ENCODE measurements around the gene IGIP. TPM values are rescaled to one million over a fixed set of nuclear protein-coding genes. Genes with fewer than 3 reads are reported as not detected.

IGIP gene
- total and polyA plus RNA-seq, 2 donors from 2014 or later = 13.2 to 15.5 TPM

- Histone ChIP-seq H3K27ac (ENCODE audit: low read depth in 2 of 2, low read length in 2 of 2) (peak overlapping the region in 1 of 2 donors; percentile 20), H3K9me3 (ENCODE audit: control insufficient read depth in 2 of 3, insufficient read depth in 1 of 3, low read length in 3 of 3) (no peaks in the 10 kb centered on the region), H3K9ac (ENCODE audit: low read length in 3 of 3) (no peak overlapping the region), H3K27me3 (ENCODE audit: control insufficient read depth, insufficient read depth, low read length) (no peaks in the 10 kb centered on the region), H3K36me3 (ENCODE audit: control insufficient read depth in 2 of 3, insufficient read depth in 3 of 3, low read length in 3 of 3) (no peaks in the 10 kb centered on the region), H3K4me1 (ENCODE audit: control insufficient read depth in 2 of 3, insufficient read depth in 2 of 3, low read depth in 1 of 3, low read length in 3 of 3) (peaks cover 0 to 8% (median 0%) of the 10 kb centered on the region in 3 donors), H3K4me3 (ENCODE audit: low read length in 3 of 3) (no peak overlapping the region)
- intact Hi-C loops (cut with DNase I) = no loop called here
- DNase-seq = no peak
- TF ChIP-seq CTCF (IDR thresholded peaks at IDR 0.05; ENCODE audit: borderline replicate concordance, extremely low read depth, insufficient read depth) = no peak
- FAIRE-seq = no peak
Observed at GRCh38 chr5:140165101-140165922, 39.6 kb downstream of the IGIP start.

DNA sequence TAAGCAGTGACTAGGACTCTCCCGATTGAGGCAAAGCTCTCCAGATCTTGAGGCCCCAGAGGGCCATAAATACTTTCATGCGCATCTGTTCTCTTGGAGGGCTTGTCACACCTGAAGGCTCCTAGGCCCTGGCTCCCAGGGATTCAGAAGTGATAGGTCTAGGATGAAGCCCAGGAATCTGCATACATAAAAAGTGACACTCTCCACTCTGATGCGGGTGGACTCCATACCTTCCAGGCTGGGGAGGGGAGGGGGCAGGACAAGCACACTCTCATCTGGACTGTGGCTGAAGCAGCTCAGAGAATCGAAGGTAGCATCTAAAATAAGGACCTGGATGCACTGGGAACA lies 40.2 kb downstream of the IGIP start:
- FAIRE-seq (no peak), DNase-seq (no peak)
- intact Hi-C loops (cut with DNase I) = no loop called here
- Histone ChIP-seq H3K4me1 (ENCODE audit: control insufficient read depth in 2 of 3, insufficient read depth in 2 of 3, low read depth in 1 of 3, low read length in 3 of 3) (peaks cover 0 to 8% (median 0%) of the 10 kb centered on the region in 3 donors), H3K4me3 (ENCODE audit: low read length in 3 of 3) (no peak overlapping the region), H3K9ac (ENCODE audit: low read length in 3 of 3) (no peak overlapping the region), H3K27me3 (ENCODE audit: control insufficient read depth, insufficient read depth, low read length) (no peaks in the 10 kb centered on the region), H3K27ac (ENCODE audit: low read depth in 2 of 2, low read length in 2 of 2) (no peak overlapping the region), H3K36me3 (ENCODE audit: control insufficient read depth in 2 of 3, insufficient read depth in 3 of 3, low read length in 3 of 3) (no peaks in the 10 kb centered on the region), H3K9me3 (ENCODE audit: control insufficient read depth in 2 of 3, insufficient read depth in 1 of 3, low read length in 3 of 3) (no peaks in the 10 kb centered on the region)
- TF ChIP-seq CTCF (IDR thresholded peaks at IDR 0.05; ENCODE audit: borderline replicate concordance, extremely low read depth, insufficient read depth) = no peak

DNA sequence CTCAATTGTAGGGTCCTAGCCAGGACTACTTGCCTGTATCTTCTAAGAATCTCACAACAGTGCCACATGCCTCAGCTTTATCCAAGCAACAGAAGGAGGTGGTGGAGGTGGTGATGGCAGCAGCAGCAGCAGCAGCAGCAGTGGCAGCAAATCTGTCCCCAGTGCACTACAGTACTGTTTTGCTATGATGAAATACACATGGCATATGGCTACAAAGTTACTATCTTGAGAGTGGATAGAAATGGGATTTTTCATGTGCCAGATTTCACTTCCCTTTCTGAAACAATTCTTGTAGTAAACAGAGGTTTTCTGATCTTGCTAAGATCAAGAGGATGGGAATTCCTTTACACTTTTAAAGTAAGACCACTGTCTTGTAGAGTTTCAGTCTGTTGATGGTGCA lies 41.2 kb downstream of the IGIP start:
- no peak for DNase-seq
- no peak for FAIRE-seq
- H3K4me3 ChIP-seq (ENCODE audit: low read length in 3 of 3) = no peak overlapping the region
- H3K36me3 ChIP-seq (ENCODE audit: control insufficient read depth in 2 of 3, insufficient read depth in 3 of 3, low read length in 3 of 3) = no peaks in the 10 kb centered on the region
- H3K27ac ChIP-seq (ENCODE audit: low read depth in 2 of 2, low read length in 2 of 2) = no peak overlapping the region
- H3K9ac ChIP-seq (ENCODE audit: low read length in 3 of 3) = no peak overlapping the region
- intact Hi-C loops (cut with DNase I) = no loop called here
- no peaks in the 10 kb centered on the region for H3K9me3 ChIP-seq (ENCODE audit: control insufficient read depth in 2 of 3, insufficient read depth in 1 of 3, low read length in 3 of 3)
- H3K27me3 ChIP-seq (ENCODE audit: control insufficient read depth, insufficient read depth, low read length) = no peaks in the 10 kb centered on the region
- no peak for TF ChIP-seq CTCF (IDR thresholded peaks at IDR 0.05; ENCODE audit: borderline replicate concordance, extremely low read depth, insufficient read depth)
- H3K4me1 ChIP-seq (ENCODE audit: control insufficient read depth in 2 of 3, insufficient read depth in 2 of 3, low read depth in 1 of 3, low read length in 3 of 3) = peaks cover 0 to 8% (median 0%) of the 10 kb centered on the region in 3 donors
